Panc1 (cell line): ENCODE measurements around the gene SELENOM.
"Not testable (repeated sequence)": the region's sequence is repeated elsewhere in the genome, so short reads cannot be mapped to it uniquely, and the experiment has no call there.

Experiments used
- CTCF ChIP-seq: fragments of 450-650 bp; IDR thresholded peaks from 2 replicates; pipeline ENCODE4 v1.5.1; 2017; ENCODE audit warnings: mild to moderate bottlenecking
- SIN3A ChIP-seq: IDR thresholded peaks from 2 replicates; pipeline ENCODE4 v1.6.1; 2012; ENCODE audit warnings: low read depth, mild to moderate bottlenecking, low read length, moderate library complexity, borderline replicate concordance; ENCODE audit not compliant: insufficient read depth
- TCF7L2 ChIP-seq: IDR thresholded peaks from 2 replicates; pipeline ENCODE4 v1.6.1; 2011; ENCODE audit warnings: mild to moderate bottlenecking, low read depth, low read length, inconsistent platforms

DNA sequence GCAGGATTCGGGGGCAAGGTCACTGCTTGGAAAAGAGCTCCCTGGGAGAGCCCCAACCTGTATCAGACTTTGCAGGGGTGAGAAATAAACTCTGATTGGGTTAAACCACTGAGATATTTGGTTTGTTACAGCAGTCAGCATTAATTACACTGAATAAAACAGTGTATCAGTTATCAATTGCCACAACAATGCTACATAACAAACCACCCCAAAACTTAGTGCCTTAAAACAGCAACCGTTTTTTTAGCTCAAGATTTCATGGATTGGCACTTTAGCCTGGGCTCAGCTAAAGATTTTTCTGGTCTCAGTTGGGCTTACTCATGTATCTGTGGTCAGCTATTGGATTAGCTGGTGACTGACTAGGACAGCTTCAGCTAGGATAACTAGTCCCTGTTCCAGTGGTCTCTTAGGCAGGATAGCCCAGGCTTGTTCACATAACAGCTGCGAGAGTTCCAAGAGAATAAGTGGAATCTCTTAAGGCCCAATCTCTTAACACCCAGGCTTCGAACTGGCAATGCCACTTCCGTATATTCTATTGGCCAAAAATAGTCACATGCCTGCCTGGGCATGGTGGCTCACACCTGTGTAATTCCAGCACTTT, 33.7 kb downstream of the SELENOM start:
- TF ChIP-seq SIN3A, CTCF, TCF7L2: not testable (repeated sequence)
